ENCODE measurements around the gene ABCB9.

ABCB9 gene

GRCh38 chr12:122981587-122982476 lies 15.6 kb upstream of the ABCB9 start:
- DNase-seq: no peak

- no peak for DNase-seq
These were observed 14.8 kb upstream of the ABCB9 start for GRCh38 chr12:122981036-122981471.

DNA sequence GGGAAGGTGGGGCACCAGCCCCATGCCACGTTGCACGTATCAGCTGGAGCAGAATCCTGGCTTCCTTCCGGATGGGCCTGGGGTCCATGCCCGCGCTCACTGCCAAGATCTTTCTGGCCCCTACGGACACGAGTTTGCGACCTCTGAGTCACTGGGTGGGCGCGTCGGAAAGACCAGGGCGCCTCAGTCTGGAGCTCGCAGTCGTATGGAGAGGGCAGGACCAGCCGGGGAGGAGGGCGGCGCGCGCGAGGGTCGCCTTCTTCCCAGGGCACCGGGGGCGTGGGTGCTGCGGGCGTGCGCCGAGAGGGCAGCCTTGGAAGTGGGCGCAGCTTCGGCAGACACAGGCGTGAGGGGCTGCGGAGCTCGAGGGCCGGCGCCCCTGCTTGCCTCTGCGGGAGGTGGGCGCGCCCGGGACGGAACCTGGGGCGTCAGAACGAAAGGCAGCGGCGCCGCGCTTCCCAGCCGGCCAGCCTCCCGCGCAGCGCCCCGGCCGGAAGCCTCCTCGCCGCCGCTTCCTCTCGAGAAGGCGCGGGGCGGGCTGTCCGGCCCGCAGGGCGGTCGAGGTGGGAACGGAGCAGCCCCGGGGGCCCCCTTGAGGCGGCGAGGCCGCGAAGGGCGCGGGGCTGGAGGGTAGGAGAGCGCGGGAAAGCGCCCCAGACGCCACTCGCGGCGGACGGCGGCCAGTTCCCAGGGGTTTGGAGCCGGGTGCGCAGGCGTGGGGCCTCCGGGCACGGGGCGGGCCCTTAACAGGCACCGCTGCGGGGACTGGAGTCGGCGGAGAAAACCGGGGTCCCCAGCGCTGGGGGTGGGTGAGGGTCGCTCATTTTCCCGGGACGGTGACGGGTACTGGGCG lies 14.1 kb upstream of the ABCB9 start, which contains the start of gene ARL6IP4:
ARL6IP4 (plus strand) TSS at position 499 of the 853 bp plus-strand sequence. CDS start 459 bp downstream, outside the sequence.
- DNase-seq: peak; percentile 75

DNA sequence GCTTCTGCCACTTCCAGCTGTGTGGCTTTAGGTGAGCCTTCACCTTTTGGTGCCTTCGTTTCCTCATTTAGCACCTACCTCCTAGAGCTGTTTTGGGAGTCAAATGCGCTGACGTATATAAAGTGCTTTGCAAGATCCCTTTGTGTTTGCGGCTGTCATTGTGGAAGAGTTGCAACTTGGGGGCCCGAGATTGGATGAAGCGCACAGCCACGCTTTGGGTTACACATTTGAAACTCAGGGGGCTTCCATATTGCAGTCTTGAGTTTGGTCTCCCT lies 13.6 kb upstream of the ABCB9 start:
- no peak for DNase-seq

GRCh38 chr12:122979001-122979907 lies 13.0 kb upstream of the ABCB9 start:
- no peak for DNase-seq

DNA sequence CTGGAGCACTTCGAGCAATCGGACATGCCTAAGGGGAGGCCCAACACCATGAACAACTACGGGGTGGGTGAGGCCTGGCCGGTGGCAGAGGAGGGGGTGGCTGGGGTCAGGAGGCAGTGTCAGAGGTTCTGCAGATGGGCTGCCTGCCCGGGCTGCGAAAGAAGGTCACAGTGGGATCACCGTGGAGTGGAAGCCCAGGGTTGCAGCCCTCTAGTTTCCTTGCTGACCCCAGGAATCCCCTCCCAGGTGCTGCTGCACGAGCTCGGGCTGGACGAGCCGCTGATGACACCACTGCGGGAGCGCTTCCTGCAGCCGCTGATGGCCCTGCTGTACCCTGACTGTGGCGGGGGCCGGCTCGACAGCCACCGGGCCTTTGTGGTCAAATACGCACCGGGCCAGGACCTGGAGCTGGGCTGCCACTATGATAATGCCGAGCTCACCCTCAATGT lies 12.3 kb upstream of the ABCB9 start:
- DNase-seq: no peak

DNA sequence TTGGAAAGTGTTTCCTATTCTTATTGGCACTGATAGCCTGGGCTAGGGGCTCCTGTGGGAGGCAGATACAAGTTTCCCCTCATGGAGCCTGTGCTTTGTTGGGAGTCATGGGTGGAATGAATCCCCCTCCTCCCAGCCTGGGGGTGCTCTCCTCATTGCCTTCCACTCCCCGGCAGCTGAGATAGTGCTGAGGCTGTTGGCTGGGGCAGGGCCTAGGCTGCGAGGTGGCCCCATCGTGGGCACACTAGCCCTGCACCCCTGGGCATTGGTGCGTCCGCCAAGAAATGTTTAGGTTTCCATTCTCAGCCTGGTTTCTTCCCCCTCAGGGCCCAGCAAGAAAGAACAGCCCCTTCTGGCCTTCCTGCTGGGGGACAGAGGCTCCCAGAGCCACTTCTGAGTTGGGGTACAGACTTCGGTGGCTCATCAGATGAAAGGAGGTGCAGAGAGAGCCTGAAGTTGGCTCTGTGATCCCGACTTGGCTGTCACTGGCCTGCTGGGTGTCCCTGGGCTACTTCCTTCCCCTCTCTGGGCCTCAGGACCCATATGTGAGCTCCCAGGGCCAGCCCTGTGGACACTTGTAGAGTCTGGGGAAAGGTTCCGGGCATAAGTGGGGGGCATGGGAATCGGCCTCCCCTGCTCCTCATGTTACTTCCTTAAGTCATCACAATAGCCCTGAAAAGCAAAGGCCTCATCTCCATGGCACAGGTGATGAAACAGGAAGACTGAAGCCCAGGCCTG lies 11.6 kb upstream of the ABCB9 start:
- no peak for DNase-seq

DNA sequence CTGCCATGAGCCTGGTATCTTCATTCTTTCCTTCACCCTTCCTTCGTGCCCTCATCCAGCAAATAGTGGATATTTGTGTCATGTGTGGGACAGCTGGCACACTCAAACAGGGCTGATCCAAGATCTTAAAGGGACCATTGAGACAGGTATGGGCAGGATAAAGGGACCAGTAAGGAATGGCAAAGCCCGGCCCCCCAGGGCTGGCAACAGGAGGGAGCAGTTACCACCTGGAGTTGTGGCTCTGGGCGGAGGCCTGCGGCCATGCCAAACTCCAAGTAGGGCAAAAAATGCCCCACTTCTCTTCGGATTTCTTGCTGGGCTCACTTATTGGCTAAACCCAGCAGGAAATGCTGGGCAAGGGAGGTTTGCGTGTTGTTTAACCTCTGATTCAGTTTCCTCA lies 10.9 kb upstream of the ABCB9 start:
- no peak for DNase-seq

DNA sequence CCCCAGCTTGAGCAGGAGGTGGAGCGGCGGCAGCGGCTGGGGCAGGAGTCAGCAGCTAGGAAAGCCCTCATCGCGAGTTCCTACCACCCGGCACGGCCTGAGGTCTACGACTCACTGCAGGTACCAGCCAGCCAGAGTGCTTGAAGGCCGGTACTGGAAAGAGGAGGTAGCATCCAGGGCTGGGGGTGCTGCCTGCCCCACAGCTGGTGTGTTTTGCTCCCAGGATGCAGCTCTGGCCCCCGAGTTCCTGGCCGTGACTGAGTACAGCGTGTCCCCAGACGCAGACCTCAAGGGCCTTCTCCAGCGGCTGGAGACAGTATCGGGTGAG lies 10.3 kb upstream of the ABCB9 start:
- DNase-seq: no peak

GRCh38 chr12:122975790-122976647 lies 9.8 kb upstream of the ABCB9 start:
- DNase-seq: no peak

- peak; percentile 96 for DNase-seq
These were observed 8.9 kb upstream of the ABCB9 start, which contains the start of gene OGFOD2 for GRCh38 chr12:122974892-122975789. Gene OGFOD2, plus strand, starts transcription at chr12:122975244. Its CDS starts 8 bp downstream, at chr12:122975252.

- DNase-seq: peak; percentile 99
These were observed 8.1 kb upstream of the ABCB9 start for GRCh38 chr12:122974274-122974891.

DNA sequence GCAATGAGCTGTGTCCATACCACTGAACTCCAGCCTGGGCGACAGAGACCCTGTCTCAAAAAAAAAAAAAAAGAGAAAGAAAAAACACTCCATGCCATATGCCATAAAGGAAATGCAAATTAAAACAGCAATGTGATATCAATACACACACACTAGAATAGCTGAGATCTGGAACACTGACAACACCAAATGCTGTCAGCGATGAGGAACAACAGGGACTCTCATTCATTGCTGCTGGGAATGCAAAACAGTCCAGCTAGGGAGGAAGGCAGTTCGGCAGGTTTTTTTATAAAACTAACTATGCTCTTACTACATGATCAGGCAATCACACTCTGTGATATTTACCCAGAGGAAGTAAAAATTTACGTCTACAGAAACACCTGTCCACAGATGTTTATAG lies 3.4 kb upstream of the ABCB9 start:
- no peak for DNase-seq

DNA sequence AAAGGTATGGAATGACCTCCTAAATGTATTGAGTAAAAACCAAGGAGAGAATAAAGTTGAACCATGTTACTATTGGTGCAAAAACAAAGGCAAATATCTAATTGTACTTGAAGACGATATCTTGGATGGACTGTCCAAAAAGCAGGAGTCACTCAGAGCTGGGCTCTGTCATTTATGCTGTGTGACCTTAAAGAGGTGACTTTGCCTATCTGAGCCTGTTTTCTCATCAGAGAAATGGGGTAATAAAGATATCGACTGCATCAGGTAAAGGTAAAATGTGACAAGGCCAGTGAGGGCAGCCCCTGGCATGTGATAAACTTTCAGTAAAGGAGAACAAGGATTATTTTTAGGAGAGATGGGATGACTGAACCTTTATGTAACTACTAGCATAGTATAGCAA lies 1.8 kb upstream of the ABCB9 start:
- DNase-seq: no peak

GRCh38 chr12:122966743-122967550 lies 684 bp upstream of the ABCB9 start:
- no peak for DNase-seq

GRCh38 chr12:122965321-122965751 lies 927 bp downstream of the ABCB9 start:
- DNase-seq: no peak

DNA sequence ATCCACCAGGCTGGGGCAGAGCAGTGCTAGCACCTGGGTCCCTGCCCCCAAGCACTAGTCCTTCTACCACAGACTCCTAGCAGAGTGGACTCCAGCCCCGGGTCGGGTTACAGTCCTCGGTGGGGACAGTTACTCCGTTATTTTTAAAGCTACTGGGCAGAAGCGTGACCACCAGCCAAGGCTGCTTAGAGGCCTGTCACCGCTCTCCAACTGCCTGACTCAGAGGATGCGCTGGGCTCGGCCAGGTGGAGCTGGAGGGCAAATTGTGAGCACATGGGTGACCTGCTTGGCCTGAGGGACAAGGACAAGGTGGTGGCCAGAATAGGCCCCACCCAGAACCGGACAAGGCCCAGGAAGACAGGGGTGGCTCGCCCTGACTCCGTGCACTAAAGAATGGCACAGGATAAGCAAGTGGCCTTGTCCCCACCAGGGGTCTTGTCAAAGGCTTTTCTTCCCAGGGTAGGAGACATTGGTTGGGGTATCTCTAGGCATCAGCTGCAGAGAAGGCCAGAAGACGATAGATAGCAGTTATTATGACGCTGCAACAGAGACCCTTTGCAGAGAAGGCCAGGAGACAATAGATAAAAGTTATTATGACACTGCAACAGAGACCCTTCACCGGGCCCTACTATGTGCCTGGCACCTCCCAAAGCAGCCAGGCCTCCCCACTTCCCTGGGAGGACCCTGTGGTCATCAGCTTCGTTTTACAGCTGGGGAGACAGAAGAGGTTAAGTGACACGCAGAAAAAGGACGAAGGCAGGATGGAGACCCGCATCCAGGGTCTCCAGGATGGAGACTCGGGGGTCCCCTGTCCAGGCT lies 1.6 kb downstream of the ABCB9 start:
- no peak for DNase-seq

- DNase-seq: no peak
These were observed 2.4 kb downstream of the ABCB9 start for GRCh38 chr12:122963941-122964265.
